Left cardiac atrium (tissue), 4 donors: ENCODE data around the gene GNAO1. TPM values are rescaled to one million over a fixed set of nuclear protein-coding genes. Genes with fewer than 3 reads are reported as not detected.

ENCODE experiments used
- ATAC-seq, 2 donors: fragments of 200-7000 bp; cut with Tn5 transposase; one replicate each; pipeline ENCODE4 v1.9.1; 2020; ENCODE audit warnings: mild to moderate bottlenecking in 2 of 2, moderate library complexity in 2 of 2
- DNase-seq: peaks from one replicate; pipeline ENCODE4 v3.0.0-alpha.2; 2020
- intact Hi-C, 2 donors: fragments of 100-400 bp; cut with DNase I; formaldehyde crosslinking; loops; one replicate each; pipeline versions ENCODE4 v1.14.1 to v1.15.1; 2022 to 2023
- long read RNA-seq: library from polyadenylated mRNA; unstranded; transcript quantifications from one replicate; pipeline ENCODE4 v2.0.0, GENCODE V29; 2021
- total RNA-seq, 2 donors: library from RNA; stranded (reverse); fragmentation: NEBNext Ultra II Directional; extraction: Animal tissue kit (Norgen Biotek cat#: 25700); gene quantifications; one replicate each; pipeline ENCODE4 v1.2.1, GENCODE V29; 2021
- donor health status: DM: no; HTN: yes; CAD: no.
- donor health status: DM: no; HTN: yes; CAD: no; lungs with severe emphysema.
- donor health status: DM: yes; HTN: yes; CAD: no.
- donor health status: Dilated cardiomyopathy.

GNAO1 gene
- 10 to 100 TPM; 65.3 to 92.9 TPM for total RNA-seq
- long read RNA-seq, transcript GNAO1-201 (9 exons, 3,337 nt): major isoform, 9 of 22 reads
- long read RNA-seq, partial matches to known transcripts: 7 of 22 reads
- long read RNA-seq, other reads (novel, unspliced or antisense): 5 of 22 reads

GRCh38 chr16:56191156-56191815 is at the start of gene GNAO1:
TSS of gene GNAO1 (plus strand) at chr16:56191489. CDS start at chr16:56192236, 747 bp downstream.
- ATAC-seq (peak; percentile 90), DNase-seq (peak; percentile 80)
- intact Hi-C loops: loop anchor here in 1 of 2 donors (5.0 to 10.0 kb wide), 3 partner anchors 71 to 146 kb away; no protein-coding TSS in a partner anchor

DNA sequence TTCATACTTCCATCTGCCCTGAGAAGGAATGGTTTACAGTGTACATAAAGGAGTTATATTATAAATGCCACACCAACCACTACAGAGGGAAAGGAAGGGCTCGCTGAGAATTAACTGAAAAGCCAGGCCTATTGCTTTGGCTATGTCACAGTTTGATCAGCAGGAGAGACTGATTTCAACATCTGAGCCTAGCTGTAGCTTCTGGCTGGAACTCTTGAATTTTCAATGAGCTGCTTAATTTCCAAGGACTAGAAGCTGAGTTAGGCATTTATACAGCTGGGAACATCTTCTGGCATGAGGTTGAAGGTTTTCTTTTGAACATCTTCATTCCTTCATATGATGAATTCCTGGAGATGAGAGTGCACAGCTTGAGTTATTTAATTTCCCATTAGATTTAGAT is 47.6 kb upstream of the GNAO1 start:
- ATAC-seq: no peak
- intact Hi-C loops: no loop called here
- no peak for DNase-seq

- DNase-seq (no peak), ATAC-seq (no peak)
- intact Hi-C loops: no loop called here
Measured at GRCh38 chr16:56145369-56145768, 45.9 kb upstream of the GNAO1 start.

- DNase-seq: no peak
- no peak for ATAC-seq
- intact Hi-C loops: no loop called here
Measured at GRCh38 chr16:56151621-56152020, 39.7 kb upstream of the GNAO1 start.

GRCh38 chr16:56161658-56162057 is 29.6 kb upstream of the GNAO1 start:
- ATAC-seq (peak; percentile 60 to 70), DNase-seq (no peak)
- intact Hi-C loops: loop anchor here in 1 of 2 donors (10.0 kb wide), 1 partner anchor 57 kb away; no protein-coding TSS in a partner anchor

GRCh38 chr16:56163089-56163488 is 28.2 kb upstream of the GNAO1 start:
- DNase-seq: no peak
- intact Hi-C loops: loop anchor here in 1 of 2 donors (10.0 kb wide), 1 partner anchor 58 kb away; no protein-coding TSS in a partner anchor
- ATAC-seq: peak; percentile 89 to 95

- intact Hi-C loops: loop anchor here in 1 of 2 donors (10.0 kb wide), 1 partner anchor 59 kb away; no protein-coding TSS in a partner anchor
- ATAC-seq: no peak
- DNase-seq: no peak
Measured at GRCh38 chr16:56163938-56164337, 27.4 kb upstream of the GNAO1 start.

GRCh38 chr16:56164636-56165035 is 26.7 kb upstream of the GNAO1 start:
- intact Hi-C loops: loop anchor here in 1 of 2 donors (10.0 kb wide), 1 partner anchor 60 kb away; no protein-coding TSS in a partner anchor
- no peak for ATAC-seq
- DNase-seq: no peak

DNA sequence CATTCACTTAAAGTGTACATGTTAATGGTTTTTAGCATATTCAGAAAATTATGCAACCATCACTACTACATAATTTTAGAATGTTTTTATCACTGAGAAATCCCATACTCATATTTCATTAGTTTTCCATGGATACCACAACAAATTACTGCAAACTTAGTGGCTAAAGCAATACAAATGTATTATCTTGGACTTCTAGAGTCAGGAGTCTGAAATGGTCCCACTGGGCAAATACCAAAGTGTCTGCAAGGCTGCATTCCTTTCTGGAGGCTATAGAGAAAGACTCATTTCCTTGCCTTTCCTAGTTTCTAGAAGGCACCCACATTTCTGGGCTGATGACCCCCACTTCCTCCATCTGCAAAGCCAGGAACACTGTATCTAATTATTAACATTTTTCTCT is 16.9 kb upstream of the GNAO1 start:
- intact Hi-C loops: no loop called here
- ATAC-seq (no peak), DNase-seq (no peak)

DNA sequence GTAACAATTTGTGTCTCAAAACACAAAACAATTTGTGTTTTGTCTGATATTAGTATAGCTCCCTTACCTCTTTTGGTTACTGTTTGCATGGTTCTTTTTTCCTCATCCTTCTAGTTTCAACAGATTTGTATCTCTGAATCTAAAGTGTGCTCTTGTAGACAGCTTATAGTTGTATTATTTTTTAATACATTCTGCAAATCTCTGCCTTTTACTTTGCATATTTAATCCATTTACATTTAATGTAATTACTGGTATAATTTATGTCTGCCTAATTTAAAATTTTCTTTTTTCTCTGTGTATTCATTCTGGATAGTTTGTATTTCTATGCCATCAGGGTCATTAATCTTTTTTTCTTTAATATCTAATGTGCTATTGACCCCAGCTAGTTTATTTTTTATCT is 9.9 kb upstream of the GNAO1 start:
- intact Hi-C loops: no loop called here
- no peak for DNase-seq
- ATAC-seq: no peak

DNA sequence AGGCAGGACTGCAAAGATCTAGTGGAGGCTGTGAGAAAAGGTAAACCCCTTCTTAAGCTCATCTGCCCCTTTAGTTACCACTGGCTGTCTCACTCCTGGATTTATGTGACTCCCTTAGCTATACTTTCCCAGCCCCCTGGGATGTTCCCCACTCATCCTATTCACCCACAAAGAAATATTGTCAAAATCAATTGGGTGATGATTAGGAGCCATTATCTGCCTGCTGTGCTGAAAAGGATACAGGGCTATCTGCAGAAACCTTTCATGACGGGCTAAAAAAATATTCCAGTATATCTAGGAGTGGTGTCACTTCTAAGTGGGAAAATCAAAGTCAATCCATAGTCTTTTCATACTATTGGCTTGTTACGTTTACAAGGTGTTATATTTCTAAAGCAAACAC is 8.0 kb upstream of the GNAO1 start:
- intact Hi-C loops: no loop called here
- ATAC-seq (no peak), DNase-seq (no peak)

DNA sequence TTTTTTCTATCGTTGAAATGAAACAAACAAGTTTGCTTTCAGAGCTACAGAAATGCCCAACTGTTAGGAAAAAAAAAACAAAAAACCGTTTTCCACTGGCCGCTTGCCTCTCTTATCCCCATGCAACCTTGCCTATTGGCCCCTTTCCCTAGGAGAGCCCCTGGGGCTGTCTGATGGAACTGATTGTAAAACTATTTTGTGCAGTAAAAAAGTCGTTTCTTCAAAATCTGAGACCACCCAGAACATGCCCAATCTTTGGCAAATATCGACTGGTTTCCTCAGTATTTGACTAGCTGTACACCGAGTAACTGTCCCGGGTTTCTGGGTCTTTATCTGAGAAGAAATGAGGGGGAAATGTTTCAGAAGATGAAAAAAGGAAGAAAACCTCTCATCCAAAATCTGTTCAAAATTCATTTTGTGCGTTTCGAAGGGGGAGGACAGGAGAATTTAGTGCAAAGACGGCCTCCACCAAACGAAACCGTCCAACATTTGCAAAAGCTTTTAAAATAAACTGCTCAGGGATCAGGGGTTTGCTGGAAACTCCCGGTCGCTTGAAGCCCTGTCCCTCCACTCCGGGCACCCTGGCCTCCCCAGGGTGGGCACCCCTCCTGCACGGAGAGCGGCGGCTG is 1.1 kb upstream of the GNAO1 start:
- ATAC-seq (no peak), DNase-seq (no peak)
- intact Hi-C loops: loop anchor here in 1 of 2 donors (5.0 to 10.0 kb wide), 3 partner anchors 72 to 145 kb away; no protein-coding TSS in a partner anchor

DNA sequence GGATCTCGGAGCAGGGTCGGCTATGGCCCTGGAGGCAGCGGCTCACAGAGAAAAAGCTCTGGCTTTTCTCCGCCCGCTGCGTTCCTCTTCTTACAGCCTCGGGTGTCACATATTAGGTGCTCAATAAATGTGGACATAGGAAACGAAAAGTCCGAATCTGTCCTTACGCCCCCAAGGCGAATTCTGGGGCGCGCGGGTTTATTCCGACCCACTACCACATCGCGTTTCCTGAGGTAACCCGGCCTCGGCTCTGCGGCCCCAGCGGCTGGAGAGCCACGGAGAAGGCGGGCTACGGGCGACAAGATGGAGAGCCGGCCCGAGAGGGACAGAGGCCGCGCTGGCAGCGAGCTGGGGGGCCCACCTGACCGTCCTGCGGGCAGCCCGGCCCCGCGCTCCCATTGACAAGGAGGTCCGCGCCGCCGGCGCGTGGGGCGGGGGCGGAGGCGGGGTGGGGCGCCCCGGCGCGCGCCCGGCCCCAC is 573 bp upstream of the GNAO1 start:
- peak in 1 of 2 donors; percentile 1 for ATAC-seq
- DNase-seq: no peak

DNA sequence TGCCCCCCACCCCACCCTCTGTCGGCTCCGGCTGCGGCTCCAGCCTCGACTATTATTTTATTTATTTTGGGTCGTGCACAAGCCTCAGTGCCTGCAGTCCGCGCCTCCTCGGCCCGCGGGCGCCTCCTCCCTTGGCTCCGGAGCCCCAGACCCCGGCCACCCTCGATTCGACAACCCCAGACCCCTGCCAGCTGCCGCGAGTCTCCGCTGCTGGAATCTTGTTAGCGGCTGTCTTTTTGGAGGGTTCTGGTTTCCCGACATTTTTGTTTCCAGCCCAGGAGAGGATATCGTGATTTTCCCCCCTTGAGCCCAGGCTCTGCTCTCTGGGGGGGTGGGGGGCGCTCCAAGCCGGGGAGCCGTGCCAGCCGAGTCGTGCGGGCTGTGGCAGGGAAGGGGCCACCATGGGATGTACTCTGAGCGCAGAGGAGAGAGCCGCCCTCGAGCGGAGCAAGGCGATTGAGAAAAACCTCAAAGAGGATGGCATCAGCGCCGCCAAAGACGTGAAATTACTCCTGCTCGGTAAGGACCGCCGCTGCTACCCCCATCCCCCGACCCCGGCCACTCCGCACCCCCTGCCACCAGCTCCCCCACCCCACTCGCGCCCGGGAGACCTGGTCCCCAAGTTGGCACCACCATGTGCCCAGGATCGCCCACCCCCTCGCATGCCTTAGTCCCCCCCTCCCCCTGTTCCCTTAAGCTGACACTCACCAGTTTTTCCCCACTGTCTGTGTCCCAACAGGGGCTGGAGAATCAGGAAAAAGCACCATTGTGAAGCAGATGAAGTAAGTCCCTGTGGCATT is 746 bp downstream of the GNAO1 start:
- DNase-seq: peak; percentile 31
- intact Hi-C loops: loop anchor here in 1 of 2 donors (5.0 to 10.0 kb wide), 3 partner anchors 70 to 147 kb away; no protein-coding TSS in a partner anchor
- peak in 1 of 2 donors; percentile 3 for ATAC-seq

More for the DNA sequence above, 573 bp upstream of the GNAO1 start:
- intact Hi-C loops: loop anchor here in 1 of 2 donors (5.0 to 10.0 kb wide), 3 partner anchors 72 to 146 kb away; no protein-coding TSS in a partner anchor

- DNase-seq (no peak), ATAC-seq (no peak)
- intact Hi-C loops: loop anchor here in 1 of 2 donors (5.0 to 10.0 kb wide), 3 partner anchors 70 to 148 kb away; no protein-coding TSS in a partner anchor
Measured at GRCh38 chr16:56192635-56192945, 1.3 kb downstream of the GNAO1 start.

- DNase-seq: no peak
- intact Hi-C loops: loop anchor here in 1 of 2 donors (5.0 to 10.0 kb wide), 3 partner anchors 69 to 148 kb away; no protein-coding TSS in a partner anchor
Measured at GRCh38 chr16:56192986-56193945, 2.0 kb downstream of the GNAO1 start.

DNA sequence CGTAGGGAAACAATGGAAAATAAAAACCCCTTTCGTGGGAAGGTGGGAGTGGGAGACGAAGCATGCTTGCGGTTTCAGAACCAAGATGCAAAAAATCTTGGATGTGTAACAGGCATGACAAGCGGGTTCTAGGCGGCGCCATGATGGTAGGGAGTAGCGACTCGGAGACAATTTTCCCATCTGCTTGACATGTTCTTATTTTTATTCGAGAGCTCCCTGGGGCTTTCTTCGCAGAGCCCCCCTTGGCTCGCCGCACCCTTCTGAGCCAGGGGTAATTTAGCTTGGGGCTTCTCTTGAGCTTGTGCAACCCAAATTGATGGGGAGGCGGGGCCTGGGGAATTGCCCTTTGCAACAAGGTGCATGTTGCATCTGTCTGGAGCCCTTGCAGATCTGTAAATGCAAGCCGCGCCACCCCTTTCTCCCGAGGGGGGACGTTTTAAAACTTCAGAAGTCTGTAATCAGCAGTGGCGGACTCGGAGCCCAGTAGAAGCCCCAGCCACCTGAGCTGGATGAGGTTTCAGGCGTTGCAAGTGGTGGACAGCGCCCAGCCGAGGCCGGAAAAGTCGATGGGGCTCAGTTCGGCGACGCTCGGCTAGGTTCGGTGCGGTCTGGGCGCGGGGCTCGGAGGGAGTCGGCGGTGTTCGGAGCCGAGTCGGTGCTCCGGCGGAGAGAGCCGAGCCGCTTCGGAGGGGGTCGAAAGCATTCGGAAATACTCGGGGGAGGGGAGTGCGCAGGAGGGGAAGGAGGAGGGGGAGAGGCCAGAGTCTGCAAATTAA is 2.9 kb downstream of the GNAO1 start:
- intact Hi-C loops: loop anchor here in 1 of 2 donors (5.0 to 10.0 kb wide), 3 partner anchors 68 to 149 kb away; no protein-coding TSS in a partner anchor
- DNase-seq: peak; percentile 90
- ATAC-seq: peak; percentile 63 to 82

More at GRCh38 chr16:56192986-56193945, 2.0 kb downstream of the GNAO1 start:
- ATAC-seq: no peak
